ENCODE data around the gene TMEM178B.
"Not testable (repeated sequence)": the region's sequence is repeated elsewhere in the genome, so short reads cannot be mapped to it uniquely, and the experiment has no call there.

Gene TMEM178B

GRCh38 chr7:141355032-141355431 is 281.2 kb downstream of the TMEM178B start:
- DNase-seq (ENCODE audit: low read depth, low spot score): no peak

GRCh38 chr7:141356161-141356560 is 282.3 kb downstream of the TMEM178B start:
- no peak for DNase-seq (ENCODE audit: low read depth, low spot score)

DNA sequence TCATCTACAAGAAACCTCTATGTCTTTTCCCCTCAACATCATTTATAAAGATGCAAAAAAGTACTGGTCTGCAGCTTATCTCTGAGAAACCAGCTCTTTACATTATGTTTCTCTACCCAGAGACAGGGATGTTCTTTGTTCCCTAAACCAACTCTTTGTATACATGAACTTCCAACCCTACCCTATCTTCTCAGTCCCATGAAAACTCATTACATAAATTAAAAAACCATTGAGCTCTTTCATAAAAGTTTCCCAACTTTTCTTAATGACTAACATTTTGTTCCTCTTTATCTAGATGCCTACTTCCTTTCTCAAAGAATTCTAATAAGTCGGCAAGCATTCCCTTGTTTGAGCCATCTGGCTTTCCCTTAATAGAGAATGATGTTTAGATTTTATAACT is 284.5 kb downstream of the TMEM178B start:
- no peak for DNase-seq (ENCODE audit: low read depth, low spot score)

DNA sequence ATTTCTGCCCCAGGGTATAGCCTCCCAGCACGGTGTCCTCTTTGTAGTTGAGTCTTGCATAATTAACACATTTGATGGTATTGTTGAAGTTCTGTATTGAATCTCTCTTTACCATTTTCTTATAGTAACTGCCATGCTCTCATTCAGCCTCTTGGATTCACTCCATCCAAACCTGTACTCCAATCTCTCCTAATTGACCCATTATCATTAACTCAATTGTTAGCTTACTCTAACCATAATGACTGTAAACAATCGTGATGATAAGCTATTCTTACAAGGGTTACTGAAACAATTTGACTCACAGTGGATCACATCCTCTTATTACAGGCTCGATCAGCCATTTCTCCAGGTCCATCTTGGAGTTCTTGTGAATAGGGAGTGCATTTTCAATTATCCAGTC is 285.4 kb downstream of the TMEM178B start:
- no peak for DNase-seq (ENCODE audit: low read depth, low spot score)

- DNase-seq (ENCODE audit: low read depth, low spot score): no peak
Measured at GRCh38 chr7:141359740-141360415, 286.0 kb downstream of the TMEM178B start.

- DNase-seq (ENCODE audit: low read depth, low spot score): no peak
Measured at GRCh38 chr7:141360416-141360760, 286.5 kb downstream of the TMEM178B start.

- no peak for DNase-seq (ENCODE audit: low read depth, low spot score)
Measured at GRCh38 chr7:141360803-141361202, 286.9 kb downstream of the TMEM178B start.

DNA sequence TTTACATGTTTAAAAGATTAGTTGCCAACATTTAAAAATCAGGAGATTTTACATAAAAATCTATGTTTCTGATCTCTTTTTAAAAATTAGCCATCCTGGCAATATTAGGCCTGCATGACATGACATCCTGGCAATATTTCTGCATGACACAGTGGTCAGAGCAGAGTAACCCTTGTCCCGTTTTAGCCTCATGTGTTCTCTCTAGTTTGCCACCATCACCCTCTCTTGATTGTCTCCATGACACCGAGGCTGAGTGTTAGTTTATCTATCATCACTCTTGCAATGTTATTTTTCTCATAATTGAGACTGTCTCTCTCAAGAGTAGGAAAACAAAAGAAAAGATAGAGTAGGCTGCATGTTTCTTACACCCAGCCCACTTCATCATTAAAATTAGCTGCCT is 287.6 kb downstream of the TMEM178B start:
- no peak for DNase-seq (ENCODE audit: low read depth, low spot score)

DNA sequence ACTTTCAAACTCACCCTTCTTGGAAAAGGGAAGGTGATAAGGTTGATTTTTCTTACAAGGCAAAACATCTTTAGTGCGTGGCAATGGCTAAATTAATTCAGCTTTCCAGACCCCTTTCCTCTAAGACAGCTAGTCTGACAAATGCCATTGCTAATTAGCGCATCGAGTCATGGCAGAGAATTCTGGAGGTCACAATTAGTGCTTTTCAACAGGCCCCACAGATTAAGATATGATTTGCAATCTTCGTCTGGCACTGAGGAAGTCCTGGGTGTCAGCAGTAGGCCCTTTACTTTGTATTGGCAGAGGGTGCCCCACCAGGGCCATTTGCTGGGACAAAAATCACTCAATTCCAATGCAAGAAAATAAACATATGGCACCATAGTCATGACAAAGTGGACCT is 288.1 kb downstream of the TMEM178B start:
- no peak for DNase-seq (ENCODE audit: low read depth, low spot score)

- no peak for DNase-seq (ENCODE audit: low read depth, low spot score)
Measured at GRCh38 chr7:141362580-141363435, 288.9 kb downstream of the TMEM178B start.

DNA sequence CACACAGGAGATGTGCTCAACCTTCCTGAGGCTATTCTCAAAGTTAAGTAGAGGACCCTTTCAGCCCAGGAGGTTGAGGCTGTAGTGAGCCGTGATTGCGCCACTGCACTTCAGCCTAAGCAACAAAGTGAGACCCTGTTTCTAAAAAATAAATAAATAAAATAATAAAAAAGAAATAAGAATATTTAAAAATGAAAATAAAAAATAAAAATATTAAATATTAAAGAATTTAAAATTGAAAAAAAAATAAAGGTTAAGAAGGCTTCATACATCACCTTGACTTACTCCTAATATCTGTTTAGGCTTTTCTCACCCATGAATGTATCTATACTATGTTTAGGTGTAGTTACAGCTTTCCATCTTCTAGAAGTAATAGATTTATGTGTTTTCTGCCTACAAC is 289.9 kb downstream of the TMEM178B start:
- no peak for DNase-seq (ENCODE audit: low read depth, low spot score)

DNA sequence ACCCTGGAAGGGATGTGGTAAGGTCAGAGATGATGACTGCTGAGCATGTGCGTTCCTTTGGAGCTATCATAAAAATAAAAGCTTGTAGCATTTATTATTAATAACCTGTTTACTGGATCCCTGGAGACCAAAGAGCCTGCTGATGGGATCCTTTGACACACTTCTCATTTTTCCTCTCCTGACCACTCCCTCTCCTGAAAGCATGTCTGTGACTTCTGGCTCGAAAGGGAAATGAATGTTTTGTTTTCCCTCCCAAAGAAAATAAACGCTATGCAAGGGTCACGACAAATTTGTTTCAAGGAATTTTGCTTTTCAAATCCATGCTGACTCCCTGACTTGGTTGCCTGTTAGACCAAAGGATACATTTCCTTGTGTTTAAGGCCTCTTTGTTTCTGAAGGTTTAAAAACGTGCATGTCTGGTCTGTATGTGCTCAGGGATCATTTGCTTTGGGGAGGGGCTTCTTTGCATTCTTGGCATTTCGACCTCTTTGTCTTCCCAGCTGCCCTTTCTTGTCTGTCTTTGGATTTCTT is 292.3 kb downstream of the TMEM178B start:
- no peak for DNase-seq (ENCODE audit: low read depth, low spot score)

GRCh38 chr7:141369422-141369821 is 295.6 kb downstream of the TMEM178B start:
- no peak for DNase-seq (ENCODE audit: low read depth, low spot score)

- no peak for DNase-seq (ENCODE audit: low read depth, low spot score)
Measured at GRCh38 chr7:141370178-141370577, 296.3 kb downstream of the TMEM178B start.

DNA sequence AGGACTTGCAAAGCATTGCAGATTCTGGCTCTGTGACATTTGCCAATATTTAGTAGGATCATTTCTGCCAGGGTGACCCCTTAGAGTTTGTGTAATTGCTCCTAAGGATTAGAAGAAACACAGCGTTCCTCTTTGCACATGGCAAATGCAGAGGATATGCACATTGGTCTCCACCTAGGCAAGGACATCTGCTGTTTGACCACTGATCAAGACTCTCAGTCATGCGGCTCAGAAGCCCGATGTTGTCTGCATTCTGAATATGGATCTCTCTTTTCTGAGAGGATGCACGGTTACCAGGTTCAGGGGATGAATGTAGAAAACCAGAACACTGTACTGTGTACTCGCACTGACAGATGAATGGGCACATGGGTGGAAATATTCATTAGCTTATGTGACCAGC is 296.8 kb downstream of the TMEM178B start:
- no peak for DNase-seq (ENCODE audit: low read depth, low spot score)

GRCh38 chr7:141374425-141374824 is 300.6 kb downstream of the TMEM178B start:
- no peak for DNase-seq (ENCODE audit: low read depth, low spot score)

GRCh38 chr7:141375442-141375841 is 301.6 kb downstream of the TMEM178B start:
- no peak for DNase-seq (ENCODE audit: low read depth, low spot score)

GRCh38 chr7:141377906-141378305 is 304.0 kb downstream of the TMEM178B start:
- no peak for DNase-seq (ENCODE audit: low read depth, low spot score)

GRCh38 chr7:141378405-141378804 is 304.5 kb downstream of the TMEM178B start:
- DNase-seq (ENCODE audit: low read depth, low spot score): no peak

DNA sequence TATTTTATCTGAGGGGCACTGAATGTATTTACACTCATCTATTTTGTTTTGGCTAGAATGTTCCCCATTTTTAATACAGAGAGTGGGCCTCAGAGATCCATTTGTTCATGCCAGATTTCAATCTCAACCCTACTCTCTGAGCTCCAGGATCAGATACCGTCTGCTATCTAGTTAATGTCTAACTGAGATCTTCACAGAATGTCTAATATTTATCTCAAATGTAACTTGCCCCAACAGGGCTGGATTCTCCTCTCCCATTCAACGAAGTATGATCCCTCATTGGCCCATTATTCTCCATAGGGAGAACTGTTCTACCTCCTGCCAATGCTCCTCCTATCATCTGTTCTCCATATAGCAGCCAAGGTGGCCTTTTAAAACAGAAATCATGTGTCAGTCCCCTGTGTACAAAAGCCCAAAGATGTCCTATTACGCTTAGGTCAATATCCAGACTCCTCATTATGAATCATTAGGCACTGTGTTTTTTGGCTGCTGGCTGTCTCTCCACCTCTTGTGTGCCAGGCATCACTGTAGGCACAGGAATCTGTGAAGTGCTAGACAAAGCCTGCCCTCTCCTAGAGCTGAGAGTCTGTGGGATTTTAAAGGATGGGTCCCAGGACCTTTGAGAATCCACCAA is 308.0 kb downstream of the TMEM178B start:
- no peak for DNase-seq (ENCODE audit: low read depth, low spot score)

DNA sequence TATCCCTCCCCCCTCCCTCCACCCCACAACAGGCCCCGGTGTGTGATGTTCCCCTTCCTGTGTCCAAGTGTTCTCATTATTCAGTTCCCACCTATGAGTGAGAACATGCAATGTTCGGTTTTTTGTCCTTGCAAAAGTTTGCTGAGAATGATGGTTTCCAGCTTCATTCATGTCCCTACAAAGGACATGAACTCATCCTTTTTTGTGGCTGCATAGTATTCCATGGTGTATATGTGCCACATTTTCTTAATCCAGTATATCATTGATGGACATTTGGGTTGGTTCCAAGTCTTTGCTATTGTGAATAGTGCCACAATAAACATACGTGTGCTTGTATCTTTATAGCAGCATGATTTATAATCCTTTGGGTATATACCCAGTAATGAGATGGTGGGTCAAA is 309.5 kb downstream of the TMEM178B start:
- not testable (repeated sequence) for DNase-seq (ENCODE audit: low read depth, low spot score)

- DNase-seq (ENCODE audit: low read depth, low spot score): no peak
Measured at GRCh38 chr7:141386881-141387280, 313.0 kb downstream of the TMEM178B start.
